GM12801 (cell line): Measurements from ENCODE around the gene NSD1.

ENCODE experiments used
- CTCF ChIP-seq: IDR thresholded peaks from one replicate; pipeline ENCODE4 v1.5.1; 2011; ENCODE audit warnings: control low read depth; ENCODE audit not compliant: insufficient read length; ENCODE audit errors: extremely low read depth

The NSD1 gene

GRCh38 chr5:177231479-177232250, 98.1 kb downstream of the NSD1 start:
- no peak for TF ChIP-seq CTCF

- TF ChIP-seq CTCF = no peak
These were observed 98.8 kb downstream of the NSD1 start for GRCh38 chr5:177232358-177232757.

GRCh38 chr5:177232761-177233160, 99.2 kb downstream of the NSD1 start:
- TF ChIP-seq CTCF = no peak

GRCh38 chr5:177233206-177233605, 99.6 kb downstream of the NSD1 start:
- TF ChIP-seq CTCF = no peak

- TF ChIP-seq CTCF = no peak
These were observed 100.2 kb downstream of the NSD1 start for GRCh38 chr5:177233802-177234201.

GRCh38 chr5:177234841-177235240, 101.3 kb downstream of the NSD1 start:
- TF ChIP-seq CTCF = no peak

- TF ChIP-seq CTCF = no peak
These were observed 108.2 kb downstream of the NSD1 start for GRCh38 chr5:177241768-177242167.

- no peak for TF ChIP-seq CTCF
These were observed 108.7 kb downstream of the NSD1 start for GRCh38 chr5:177242304-177242703.
